SK-N-SH (cell line): ENCODE data around the gene INPP5J. TPM values are rescaled to one million over a fixed set of nuclear protein-coding genes. Genes with fewer than 3 reads are reported as not detected.

Experiments used
- CTCF ChIA-PET: fragments of 300-600, 350-600 bp; formaldehyde crosslinking; extraction: SDS; loops from one replicate; lab custom pipeline; 2021; lab: Yijun Ruan, JAX
- POLR2A ChIA-PET: fragments of 350-600 bp; sonication (Branson Sonifier 250); formaldehyde crosslinking; extraction: SDS; loops from one replicate; lab custom pipeline; 2020; ENCODE audit warnings: antibody characterized with exemption, inconsistent platforms; lab: Yijun Ruan, JAX
- DNase-seq: peaks from one replicate; pipeline ENCODE4 v3.0.0; 2012
- H2AFZ ChIP-seq: fragments of 200-600 bp; sonication (generic); 2 replicates; pipeline ENCODE4 v1.8.1; 2016; ENCODE audit warnings: antibody characterized with exemption, mild to moderate bottlenecking, low read depth
- H3F3A ChIP-seq: fragments of 200-600 bp; sonication (generic); replicated peaks from 2 replicates; pipeline ENCODE3; 2016; ENCODE audit warnings: antibody characterized with exemption, mild to moderate bottlenecking; ENCODE audit not compliant: insufficient read depth
- H3K27ac ChIP-seq, 2 experiments: fragments of 200-500 bp in 1 of 2; fragments of 200-600 bp in 1 of 2; sonication (Bioruptor generic) in 1 of 2; sonication (generic), shearing (Covaris generic) in 1 of 2; 2 replicates each; pipeline versions ENCODE4 v1.5.1 to v1.6.1; 2014 to 2016; ENCODE audit warnings: low read depth in 2 of 2, inconsistent platforms in 1 of 2, low read length in 1 of 2, mild to moderate bottlenecking in 1 of 2, mixed read lengths in 1 of 2
- H3K27me3 ChIP-seq: fragments of 200-600 bp; sonication (generic), shearing (Covaris generic); 2 replicates; pipeline ENCODE4 v1.6.1; 2016; ENCODE audit warnings: mixed run types; ENCODE audit not compliant: insufficient read depth
- H3K36me3 ChIP-seq, 2 experiments: fragments of 200-500 bp in 1 of 2; fragments of 200-600 bp in 1 of 2; sonication (Bioruptor generic) in 1 of 2; sonication (generic) in 1 of 2; replicated peaks in 1 of 2; 2 replicates each; pipeline versions ENCODE3 to v1.5.1; 2014 to 2016; ENCODE audit warnings: low read length in 1 of 2, mild to moderate bottlenecking in 1 of 2; ENCODE audit not compliant: insufficient read depth in 2 of 2, control insufficient read depth in 1 of 2
- H3K4me1 ChIP-seq, 2 experiments: fragments of 200-500 bp in 1 of 2; fragments of 200-600 bp in 1 of 2; sonication (Bioruptor generic) in 1 of 2; sonication (generic), shearing (Covaris generic) in 1 of 2; 2 replicates each; pipeline versions ENCODE4 v1.5.1 to v1.6.1; 2014 to 2016; ENCODE audit warnings: low read depth in 1 of 2, low read length in 1 of 2, mixed run types in 1 of 2; ENCODE audit not compliant: insufficient read depth in 2 of 2, control insufficient read depth in 1 of 2
- H3K4me2 ChIP-seq: fragments of 200-600 bp; sonication (generic), shearing (Covaris generic); 2 replicates; pipeline ENCODE4 v1.6.1; 2017; ENCODE audit warnings: mixed run types
- H3K4me3 ChIP-seq, 2 experiments: fragments of 200-500 bp in 1 of 2; fragments of 200-600 bp in 1 of 2; sonication (Bioruptor generic) in 1 of 2; sonication (generic), shearing (Covaris generic) in 1 of 2; 2 replicates each; pipeline versions ENCODE4 v1.5.1 to v1.8.1; 2014 to 2016; ENCODE audit warnings: low read depth in 2 of 2, inconsistent platforms in 1 of 2, low read length in 1 of 2, mild to moderate bottlenecking in 1 of 2, mixed read lengths in 1 of 2, moderate library complexity in 1 of 2
- H3K79me2 ChIP-seq: fragments of 200-600 bp; sonication (generic); 2 replicates; pipeline ENCODE4 v1.8.1; 2017; ENCODE audit warnings: mild to moderate bottlenecking; ENCODE audit not compliant: insufficient read depth
- H3K9ac ChIP-seq: fragments of 200-600 bp; sonication (generic); 2 replicates; pipeline ENCODE4 v1.6.1; 2017; ENCODE audit warnings: mixed run types
- H3K9me2 ChIP-seq: fragments of 200-600 bp; sonication (generic); 2 replicates; pipeline ENCODE4 v1.6.1; 2017; ENCODE audit warnings: mixed run types
- H3K9me3 ChIP-seq: fragments of 200-600 bp; sonication (generic); 2 replicates; pipeline ENCODE4 v1.6.1; 2017; ENCODE audit warnings: mixed run types, mild to moderate bottlenecking, moderate library complexity
- H4K20me1 ChIP-seq: fragments of 200-600 bp; sonication (generic); 2 replicates; pipeline ENCODE4 v1.6.1; 2017; ENCODE audit warnings: mild to moderate bottlenecking, mixed run types; ENCODE audit not compliant: insufficient read depth
- CHD2 ChIP-seq: fragments of 150-350 bp; IDR thresholded peaks from 2 replicates; pipeline ENCODE4 v1.6.1; 2018; ENCODE audit warnings: low read length; ENCODE audit not compliant: partially characterized antibody
- ELF1 ChIP-seq: IDR thresholded peaks from 2 replicates; pipeline ENCODE4 v1.4.0; 2012
- EP300 ChIP-seq, 2 experiments: IDR thresholded peaks; 2 replicates each; pipeline versions ENCODE4 v1.4.0 to v1.6.1; 2012; ENCODE audit warnings: borderline replicate concordance in 1 of 2, low read depth in 1 of 2, low read length in 1 of 2
- FOXJ3 ChIP-seq: sonication (generic); formaldehyde crosslinking; IDR thresholded peaks from 2 replicates; pipeline ENCODE4 v1.5.1; 2020; ENCODE audit warnings: mild to moderate bottlenecking, missing genetic modification reagents
- GABPA ChIP-seq: IDR thresholded peaks from 2 replicates; pipeline ENCODE4 v1.4.0; 2012; ENCODE audit warnings: low read depth, mild to moderate bottlenecking
- MEF2A ChIP-seq: IDR thresholded peaks from 2 replicates; pipeline ENCODE4 v1.4.0; 2012; ENCODE audit warnings: low read depth, borderline replicate concordance
- MXI1 ChIP-seq: IDR thresholded peaks from 2 replicates; pipeline ENCODE4 v1.6.1; 2012; ENCODE audit warnings: mild to moderate bottlenecking, low read depth, low read length, improper control_type of control experiment
- RAD21 ChIP-seq: IDR thresholded peaks from 2 replicates; pipeline ENCODE4 v1.6.1; 2012; ENCODE audit warnings: mild to moderate bottlenecking, low read length
- RFX5 ChIP-seq: IDR thresholded peaks from 2 replicates; pipeline ENCODE4 v1.6.1; 2012; ENCODE audit warnings: mild to moderate bottlenecking, improper control_type of control experiment, low read length
- RXRA ChIP-seq: IDR thresholded peaks from 2 replicates; pipeline ENCODE4 v1.4.0; 2012; ENCODE audit warnings: low read depth, mild to moderate bottlenecking, borderline replicate concordance
- SIN3A ChIP-seq: IDR thresholded peaks from 2 replicates; pipeline ENCODE4 v1.6.1; 2012; ENCODE audit warnings: low read depth, mild to moderate bottlenecking, low read length, moderate library complexity, borderline replicate concordance
- TAF1 ChIP-seq: IDR thresholded peaks from 2 replicates; pipeline ENCODE4 v1.6.1; 2012; ENCODE audit warnings: low read depth, mild to moderate bottlenecking, low read length, moderate library complexity, borderline replicate concordance
- TCF12 ChIP-seq: IDR thresholded peaks from 2 replicates; pipeline ENCODE4 v1.4.0; 2012
- YY1 ChIP-seq: IDR thresholded peaks from 2 replicates; pipeline ENCODE4 v1.4.0; 2012; ENCODE audit warnings: low read depth, mild to moderate bottlenecking
- WGBS: methylation state at CpG from one replicate; pipeline ENCODE4 v1.1.6; 2017; ENCODE audit warnings: low lambda C conversion rate; 5-methylcytosine and 5-hydroxymethylcytosine counted together
- polyA plus RNA-seq, 3 experiments: library from polyadenylated mRNA; depleted of rRNA; stranded (reverse); fragments of >200 nt; gene quantifications; 2 replicates each; pipeline ENCODE4 v1.2.3, GENCODE V29; 2012
- TF ChIP-seq, protein P1 (sequence below): fragments of 200-600 bp; sonication (generic); IDR thresholded peaks from 2 replicates; pipeline ENCODE4 v1.6.1; 2017; ENCODE audit warnings: antibody characterized with exemption, mild to moderate bottlenecking, moderate library complexity
- TF ChIP-seq, protein P2 (sequence below): IDR thresholded peaks from 2 replicates; pipeline ENCODE4 v1.4.0; 2012; ENCODE audit warnings: low read depth, borderline replicate concordance
- TF ChIP-seq, protein P3 (sequence below): fragments of 150-350 bp; IDR thresholded peaks from 2 replicates; pipeline ENCODE4 v1.6.1; 2017; ENCODE audit warnings: antibody characterized with exemption, low read length, low read depth, borderline replicate concordance
- TF ChIP-seq, protein P4 (sequence below): IDR thresholded peaks from 2 replicates; pipeline ENCODE4; 2012

INPP5J gene
- polyA plus RNA-seq, 1 of the 3 experiments (the other 2 are of a cell fraction), result 3.2 TPM

DNA sequence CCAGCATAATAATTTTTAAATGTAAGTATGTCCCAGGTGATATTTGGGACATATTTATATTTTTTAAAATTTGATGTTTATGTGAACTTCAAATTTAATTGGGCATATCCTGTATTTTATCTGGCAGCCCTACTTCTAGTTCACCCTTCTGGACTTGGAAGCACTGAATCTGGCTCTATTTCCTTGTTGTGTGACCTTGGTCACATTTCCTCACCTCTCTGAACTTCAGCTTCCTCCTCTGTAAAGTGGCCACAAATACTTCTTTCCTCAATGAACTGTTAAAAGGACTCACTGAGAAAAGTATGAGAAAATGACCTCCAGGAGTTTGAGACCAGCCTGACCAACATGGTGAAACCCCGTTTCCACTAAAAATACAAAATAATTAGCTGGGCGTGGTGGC, 29.1 kb downstream of the INPP5J start:
- WGBS, result 94% methylated on average over 2 of the region's 2 CpGs
- Histone ChIP-seq H3K36me3 (no peaks in the 10 kb centered on the region), H3K9me2 (no peaks in the 10 kb centered on the region), H3K9ac (no peak overlapping the region), H3K79me2 (no peaks in the 10 kb centered on the region), H3K27ac (no peak overlapping the region), H3K4me3 (no peak overlapping the region), H3K9me3 (0 out of 2 replicates have a peak, but pooled peaks cover 3% of the 10 kb centered on the region), H3F3A (peaks cover 10% of the 10 kb centered on the region), H3K27me3 (no peaks in the 10 kb centered on the region), H3K4me2 (no peak overlapping the region), H2AFZ (no peak overlapping the region), H3K4me1 (peaks cover 0 to 10% of the 10 kb centered on the region in 2 experiments; a peak in 2 of 4 replicates), H4K20me1 (no peaks in the 10 kb centered on the region)
- ChIA-PET POLR2A (no interaction called here), CTCF (interaction anchor here (0.7 to 6.6 kb wide), 5 partner anchors 9 to 79 kb away, joined by 4 to 53 read pairs (median 5); partner anchors contain the start of genes RNF185 and SELENOM)
- DNase-seq, result no peak
- TF ChIP-seq, protein P1, sequence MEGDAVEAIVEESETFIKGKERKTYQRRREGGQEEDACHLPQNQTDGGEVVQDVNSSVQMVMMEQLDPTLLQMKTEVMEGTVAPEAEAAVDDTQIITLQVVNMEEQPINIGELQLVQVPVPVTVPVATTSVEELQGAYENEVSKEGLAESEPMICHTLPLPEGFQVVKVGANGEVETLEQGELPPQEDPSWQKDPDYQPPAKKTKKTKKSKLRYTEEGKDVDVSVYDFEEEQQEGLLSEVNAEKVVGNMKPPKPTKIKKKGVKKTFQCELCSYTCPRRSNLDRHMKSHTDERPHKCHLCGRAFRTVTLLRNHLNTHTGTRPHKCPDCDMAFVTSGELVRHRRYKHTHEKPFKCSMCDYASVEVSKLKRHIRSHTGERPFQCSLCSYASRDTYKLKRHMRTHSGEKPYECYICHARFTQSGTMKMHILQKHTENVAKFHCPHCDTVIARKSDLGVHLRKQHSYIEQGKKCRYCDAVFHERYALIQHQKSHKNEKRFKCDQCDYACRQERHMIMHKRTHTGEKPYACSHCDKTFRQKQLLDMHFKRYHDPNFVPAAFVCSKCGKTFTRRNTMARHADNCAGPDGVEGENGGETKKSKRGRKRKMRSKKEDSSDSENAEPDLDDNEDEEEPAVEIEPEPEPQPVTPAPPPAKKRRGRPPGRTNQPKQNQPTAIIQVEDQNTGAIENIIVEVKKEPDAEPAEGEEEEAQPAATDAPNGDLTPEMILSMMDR, result no peak
- no peak for TF ChIP-seq TCF12
- TF ChIP-seq EP300 (IDR thresholded peaks at IDR 0.05; ENCODE audit: borderline replicate concordance in 1 of 2, low read depth in 1 of 2, low read length in 1 of 2), result no peak
- no peak for TF ChIP-seq YY1
- TF ChIP-seq, protein P2, sequence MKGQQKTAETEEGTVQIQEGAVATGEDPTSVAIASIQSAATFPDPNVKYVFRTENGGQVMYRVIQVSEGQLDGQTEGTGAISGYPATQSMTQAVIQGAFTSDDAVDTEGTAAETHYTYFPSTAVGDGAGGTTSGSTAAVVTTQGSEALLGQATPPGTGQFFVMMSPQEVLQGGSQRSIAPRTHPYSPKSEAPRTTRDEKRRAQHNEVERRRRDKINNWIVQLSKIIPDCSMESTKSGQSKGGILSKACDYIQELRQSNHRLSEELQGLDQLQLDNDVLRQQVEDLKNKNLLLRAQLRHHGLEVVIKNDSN, result no peak
- TF ChIP-seq CHD2, result no peak
- TF ChIP-seq, protein P3, sequence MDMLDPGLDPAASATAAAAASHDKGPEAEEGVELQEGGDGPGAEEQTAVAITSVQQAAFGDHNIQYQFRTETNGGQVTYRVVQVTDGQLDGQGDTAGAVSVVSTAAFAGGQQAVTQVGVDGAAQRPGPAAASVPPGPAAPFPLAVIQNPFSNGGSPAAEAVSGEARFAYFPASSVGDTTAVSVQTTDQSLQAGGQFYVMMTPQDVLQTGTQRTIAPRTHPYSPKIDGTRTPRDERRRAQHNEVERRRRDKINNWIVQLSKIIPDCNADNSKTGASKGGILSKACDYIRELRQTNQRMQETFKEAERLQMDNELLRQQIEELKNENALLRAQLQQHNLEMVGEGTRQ, result no peak
- TF ChIP-seq ELF1, result no peak
- TF ChIP-seq RFX5, result no peak
- no peak for TF ChIP-seq MXI1
- no peak for TF ChIP-seq GABPA
- TF ChIP-seq MEF2A, result no peak
- TF ChIP-seq FOXJ3 (CRISPR knock-in tag), result no peak
- TF ChIP-seq TAF1, result no peak
- no peak for TF ChIP-seq SIN3A

DNA sequence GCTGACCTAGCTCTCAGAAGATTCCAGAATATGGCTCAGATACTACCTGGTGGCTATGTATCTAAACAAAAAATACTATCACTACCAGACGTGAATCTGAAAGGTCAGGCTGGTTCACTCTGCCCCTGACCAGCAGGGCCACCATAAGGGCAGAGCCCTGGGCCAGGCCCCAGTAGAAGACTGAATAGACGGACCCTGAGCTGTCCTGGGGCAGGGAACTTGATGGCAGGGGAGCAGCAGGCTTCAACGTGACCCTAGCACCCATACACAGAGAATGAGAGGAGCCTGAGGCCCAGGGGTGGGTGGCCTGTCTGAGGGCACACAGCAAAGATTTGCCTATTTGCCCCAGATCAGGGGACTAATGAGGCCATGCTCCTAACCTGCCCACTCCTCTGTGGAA, 30.6 kb downstream of the INPP5J start:
- CTCF ChIA-PET, result interaction anchor here (2.2 kb wide), 1 partner anchor 65 kb away, joined by 5 read pairs; no protein-coding TSS in a partner anchor
- no peaks in the 10 kb centered on the region for H3K9me2 ChIP-seq
- H4K20me1 ChIP-seq, result no peaks in the 10 kb centered on the region
- peaks cover 0 to 10% of the 10 kb centered on the region in 2 experiments; a peak in 2 of 4 replicates for H3K4me1 ChIP-seq
- peaks cover 16% of the 10 kb centered on the region for H3F3A ChIP-seq
- H3K9me3 ChIP-seq, result no peaks in the 10 kb centered on the region
- H3K4me3 ChIP-seq, result no peak overlapping the region
- WGBS, result 0% methylated on average over 1 of the region's 3 CpGs
- H3K36me3 ChIP-seq, result no peaks in the 10 kb centered on the region
- DNase-seq, result no peak
- H3K27ac ChIP-seq, result no peak overlapping the region
- H3K27me3 ChIP-seq, result no peaks in the 10 kb centered on the region
- POLR2A ChIA-PET, result no interaction called here
- no peak overlapping the region for H2AFZ ChIP-seq
- no peak overlapping the region for H3K9ac ChIP-seq
- no peak overlapping the region for H3K4me2 ChIP-seq
- no peaks in the 10 kb centered on the region for H3K79me2 ChIP-seq
- TF ChIP-seq, protein P1, result no peak
- TF ChIP-seq, protein P4, sequence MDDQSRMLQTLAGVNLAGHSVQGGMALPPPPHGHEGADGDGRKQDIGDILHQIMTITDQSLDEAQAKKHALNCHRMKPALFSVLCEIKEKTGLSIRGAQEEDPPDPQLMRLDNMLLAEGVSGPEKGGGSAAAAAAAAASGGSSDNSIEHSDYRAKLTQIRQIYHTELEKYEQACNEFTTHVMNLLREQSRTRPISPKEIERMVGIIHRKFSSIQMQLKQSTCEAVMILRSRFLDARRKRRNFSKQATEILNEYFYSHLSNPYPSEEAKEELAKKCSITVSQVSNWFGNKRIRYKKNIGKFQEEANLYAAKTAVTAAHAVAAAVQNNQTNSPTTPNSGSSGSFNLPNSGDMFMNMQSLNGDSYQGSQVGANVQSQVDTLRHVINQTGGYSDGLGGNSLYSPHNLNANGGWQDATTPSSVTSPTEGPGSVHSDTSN, result no peak
- TF ChIP-seq ELF1 (no peak), RFX5 (no peak), RXRA (no peak), RAD21 (no peak)
